ENCODE data around the gene DHX34.
"Not testable (repeated sequence)": the region's sequence is repeated elsewhere in the genome, so short reads cannot be mapped to it uniquely, and the experiment has no call there.

DHX34 gene

GRCh38 chr19:47372603-47373002 is 23.5 kb downstream of the DHX34 start:
- no peak for DNase-seq

DNA sequence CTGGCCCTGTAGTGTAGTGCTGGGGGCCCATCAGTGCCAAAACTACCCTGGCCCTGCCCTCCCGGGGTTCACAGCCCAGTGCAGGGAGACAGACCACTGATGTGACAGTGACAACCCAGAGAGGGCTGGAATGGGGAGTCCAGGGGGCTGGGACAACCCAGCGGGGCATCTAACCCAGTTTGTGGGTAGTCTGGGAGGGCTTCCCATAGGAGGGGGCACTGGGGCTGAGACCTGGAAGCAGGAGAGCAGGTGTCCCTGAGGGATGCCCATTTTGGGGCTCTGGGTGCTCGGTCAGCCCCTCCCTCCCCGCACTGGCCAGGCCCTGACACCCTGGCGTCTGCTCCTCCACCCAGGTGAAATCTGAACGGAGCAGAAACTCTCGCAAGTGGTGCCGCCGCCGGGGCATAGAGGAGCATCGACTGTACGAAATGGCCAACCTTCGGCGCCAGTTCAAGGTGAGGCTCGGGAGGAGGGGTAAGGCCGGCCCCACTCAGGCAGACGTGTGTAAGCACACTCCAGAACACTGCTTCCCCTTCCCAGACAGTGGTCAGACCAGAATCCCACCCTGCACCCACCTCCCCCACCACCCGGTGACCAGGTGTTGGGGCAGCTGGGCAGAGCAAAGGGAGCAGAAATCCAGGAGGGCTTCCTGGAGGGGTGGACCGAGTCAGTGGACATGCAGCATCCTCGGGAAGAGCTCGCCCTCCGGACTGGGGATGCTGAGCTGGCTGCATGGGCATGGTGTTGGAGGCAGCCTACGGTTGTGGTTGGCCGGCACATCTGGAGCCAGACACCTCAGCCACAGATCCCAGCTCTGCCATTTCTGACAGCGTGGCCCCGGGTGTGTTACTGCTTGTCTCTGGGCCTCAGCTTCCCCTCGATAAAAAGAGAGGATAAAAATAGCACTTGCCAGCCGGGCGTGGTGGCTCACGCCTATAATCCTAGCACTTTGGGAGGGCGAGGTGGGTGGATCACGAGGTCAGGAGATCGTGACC is 24.4 kb downstream of the DHX34 start:
- no peak for DNase-seq

DNA sequence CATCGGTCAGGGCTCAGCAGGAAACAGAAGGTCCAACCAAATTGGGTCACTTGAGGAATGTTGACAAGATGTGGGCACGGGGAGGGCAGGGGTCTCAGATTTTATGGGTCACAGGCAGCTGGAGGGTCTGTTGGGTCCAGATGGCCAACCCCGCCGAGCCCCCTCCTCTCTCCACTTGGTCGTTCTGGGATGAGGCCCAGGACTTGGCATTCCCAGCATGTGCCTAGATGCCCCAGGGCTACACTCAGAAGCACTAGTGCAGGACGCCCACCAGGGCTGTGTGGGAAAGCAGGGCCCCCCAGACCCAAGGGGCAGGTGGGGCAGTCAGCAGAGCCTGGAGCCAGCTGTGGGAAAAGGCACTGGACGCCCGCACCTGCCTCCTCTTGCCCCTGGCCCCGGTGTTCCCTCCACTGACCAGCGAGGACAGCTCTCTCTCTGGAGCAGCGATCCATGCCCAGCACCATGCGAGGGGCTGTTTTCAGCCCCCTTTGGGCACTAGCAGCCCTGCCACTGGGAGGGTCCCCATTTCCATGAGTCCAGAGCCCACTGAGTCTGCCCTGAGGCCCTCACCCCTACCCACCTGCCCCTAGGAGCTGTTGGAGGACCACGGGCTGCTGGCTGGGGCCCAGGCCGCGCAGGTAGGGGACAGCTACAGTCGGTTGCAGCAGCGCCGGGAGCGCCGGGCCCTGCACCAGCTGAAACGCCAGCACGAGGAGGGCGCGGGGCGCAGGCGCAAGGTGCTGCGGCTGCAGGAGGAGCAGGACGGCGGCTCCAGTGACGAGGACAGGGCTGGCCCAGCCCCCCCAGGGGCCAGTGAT is 26.0 kb downstream of the DHX34 start:
- no peak for DNase-seq

- no peak for DNase-seq
Observed at GRCh38 chr19:47375694-47376588, 26.8 kb downstream of the DHX34 start.

DNA sequence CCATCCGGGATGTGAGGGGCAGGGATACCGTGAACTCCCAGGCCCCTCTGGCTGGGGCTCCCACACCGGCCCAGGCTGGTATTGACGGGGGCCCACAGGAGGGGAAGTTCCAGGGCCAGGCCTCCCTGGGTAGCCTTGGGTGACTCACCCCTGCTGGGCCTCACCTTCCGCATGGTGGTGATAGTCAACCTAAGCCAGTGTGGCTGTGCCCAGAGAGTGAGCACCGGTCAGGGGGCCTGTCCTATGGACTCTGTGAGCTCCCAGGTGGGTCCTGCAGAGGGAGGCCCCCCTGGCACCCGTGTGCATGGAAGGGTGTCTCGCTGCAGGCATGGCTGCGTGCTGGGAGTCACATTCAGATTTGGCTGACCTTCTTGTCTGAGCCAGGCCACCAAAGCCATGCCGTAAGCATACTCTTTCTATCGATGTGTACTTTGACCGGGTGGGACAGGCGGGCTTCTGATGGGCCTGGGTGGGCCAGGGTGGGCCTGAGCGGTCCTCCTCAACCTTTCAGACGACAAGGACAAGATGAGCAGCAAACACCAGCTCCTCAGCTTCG is 27.6 kb downstream of the DHX34 start:
- DNase-seq, result no peak

GRCh38 chr19:47377208-47377701 is 28.1 kb downstream of the DHX34 start:
- DNase-seq, result no peak

GRCh38 chr19:47377801-47378200 is 28.7 kb downstream of the DHX34 start:
- no peak for DNase-seq

GRCh38 chr19:47378246-47378645 is 29.1 kb downstream of the DHX34 start:
- DNase-seq, result no peak

- DNase-seq, result no peak
Observed at GRCh38 chr19:47379381-47379938, 30.3 kb downstream of the DHX34 start.

DNA sequence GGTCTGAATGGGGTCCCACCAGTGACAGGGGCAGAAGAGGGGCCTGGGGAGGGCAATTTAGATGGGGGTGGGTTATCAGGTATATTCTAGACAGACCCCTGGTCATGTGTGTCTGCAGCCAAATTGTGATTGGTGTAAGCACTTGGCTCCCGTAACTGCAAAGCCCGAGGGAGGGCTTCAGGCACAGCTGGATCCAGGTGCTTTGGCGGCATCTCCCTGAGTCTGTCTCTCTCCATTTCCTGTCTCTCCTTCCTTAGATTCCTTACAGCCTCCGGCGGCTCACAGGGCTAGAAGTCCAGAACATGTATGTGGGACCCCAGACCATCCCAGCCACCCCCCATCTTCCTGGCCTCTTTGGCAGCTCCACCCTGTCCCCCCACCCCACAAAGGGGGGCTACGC is 31.4 kb downstream of the DHX34 start:
- DNase-seq, result no peak

- DNase-seq, result no peak
Observed at GRCh38 chr19:47381121-47381520, 32.0 kb downstream of the DHX34 start.

DNA sequence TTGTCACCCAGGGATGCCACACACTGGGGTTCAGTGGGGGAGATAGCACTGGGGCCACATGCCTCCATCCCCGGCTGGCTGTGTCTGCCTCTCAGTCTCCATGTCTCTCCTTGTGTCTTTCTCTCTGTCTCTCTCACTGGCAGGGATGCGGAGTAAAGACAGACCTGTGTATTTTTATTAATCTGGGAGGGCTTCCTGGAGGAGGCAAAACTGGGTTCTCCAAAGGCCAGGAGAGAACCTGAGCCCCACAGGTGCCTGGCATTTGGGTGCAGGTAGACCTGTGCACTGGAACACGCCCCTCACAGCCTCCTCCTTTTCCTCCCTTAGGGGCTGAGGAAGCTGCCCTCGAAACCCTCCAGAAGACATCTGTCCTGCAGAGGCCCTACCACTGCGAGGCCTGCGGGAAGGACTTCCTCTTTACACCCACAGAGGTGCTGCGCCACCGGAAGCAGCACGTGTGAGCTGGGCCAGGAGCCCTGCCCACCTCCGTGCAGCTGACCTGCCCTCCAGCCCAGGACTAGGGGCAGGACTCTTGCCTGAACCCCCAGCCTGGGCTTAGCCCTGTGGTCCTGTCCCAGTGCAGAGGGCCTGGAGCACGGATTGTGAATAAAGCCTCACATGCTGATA is 32.7 kb downstream of the DHX34 start:
- DNase-seq, result no peak

- not testable (repeated sequence) for DNase-seq
Observed at GRCh38 chr19:47383890-47384289, 34.8 kb downstream of the DHX34 start.

DNA sequence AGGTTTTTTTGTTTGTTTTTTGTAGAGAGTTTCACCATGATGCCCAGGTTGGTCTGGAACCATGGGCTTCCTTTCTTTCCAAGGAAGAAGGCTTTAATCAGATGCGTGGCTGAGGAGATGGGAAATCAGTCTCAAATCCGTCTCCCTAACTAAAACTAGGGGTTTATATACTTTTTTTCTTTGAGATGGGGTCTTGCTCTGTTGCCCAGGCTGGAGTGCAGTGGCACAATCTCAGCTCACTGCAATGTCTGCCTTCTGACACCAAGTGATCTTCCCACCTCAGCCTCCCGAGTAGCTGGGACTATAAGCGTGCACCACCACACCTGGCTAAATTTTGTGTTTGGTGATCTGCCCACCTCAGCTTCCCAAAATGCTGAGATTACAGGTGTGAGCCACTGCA is 35.4 kb downstream of the DHX34 start:
- DNase-seq, result not testable (repeated sequence)

DNA sequence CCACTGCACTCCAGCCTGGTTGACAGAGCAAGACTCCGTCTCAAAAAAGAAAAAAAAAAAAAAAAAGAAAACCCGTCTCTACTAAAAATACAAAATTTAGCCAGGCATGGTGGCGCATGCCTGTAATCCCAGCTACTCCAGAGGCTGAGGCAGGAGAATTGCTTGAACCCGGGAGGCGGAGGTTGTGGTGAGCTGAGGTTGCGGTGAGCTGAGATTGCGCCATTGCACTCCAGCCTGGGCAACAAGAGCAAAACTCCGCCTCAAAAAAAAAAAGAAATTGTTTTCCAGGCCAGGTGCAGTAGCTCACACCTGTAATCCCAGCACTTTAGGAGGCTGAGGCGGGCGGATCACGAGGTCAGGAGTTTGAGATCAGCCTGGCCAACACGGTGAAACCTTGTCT is 37.5 kb downstream of the DHX34 start:
- not testable (repeated sequence) for DNase-seq

DNA sequence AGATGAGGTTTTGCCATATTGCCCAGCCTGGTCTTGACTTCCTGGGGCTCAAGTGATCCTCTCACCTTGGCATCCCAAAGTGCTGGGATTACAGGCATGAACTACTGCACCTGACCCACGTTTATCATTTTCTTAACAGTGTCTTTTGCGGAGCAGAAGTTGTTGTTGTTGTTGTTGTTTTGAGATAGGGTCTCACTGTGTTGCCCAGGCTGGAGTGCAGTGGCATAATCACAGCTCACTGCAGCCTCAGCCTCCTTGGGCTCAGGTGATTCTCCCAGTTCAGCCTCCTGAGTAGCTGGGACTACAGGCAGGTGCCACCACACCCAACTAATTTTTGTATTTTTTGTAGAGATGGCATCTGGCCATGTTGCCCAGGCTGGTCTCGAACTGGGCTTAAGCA is 38.5 kb downstream of the DHX34 start:
- not testable (repeated sequence) for DNase-seq

GRCh38 chr19:47388721-47389120 is 39.6 kb downstream of the DHX34 start:
- DNase-seq, result not testable (repeated sequence)

GRCh38 chr19:47389150-47389556 is 40.0 kb downstream of the DHX34 start:
- DNase-seq, result no peak

DNA sequence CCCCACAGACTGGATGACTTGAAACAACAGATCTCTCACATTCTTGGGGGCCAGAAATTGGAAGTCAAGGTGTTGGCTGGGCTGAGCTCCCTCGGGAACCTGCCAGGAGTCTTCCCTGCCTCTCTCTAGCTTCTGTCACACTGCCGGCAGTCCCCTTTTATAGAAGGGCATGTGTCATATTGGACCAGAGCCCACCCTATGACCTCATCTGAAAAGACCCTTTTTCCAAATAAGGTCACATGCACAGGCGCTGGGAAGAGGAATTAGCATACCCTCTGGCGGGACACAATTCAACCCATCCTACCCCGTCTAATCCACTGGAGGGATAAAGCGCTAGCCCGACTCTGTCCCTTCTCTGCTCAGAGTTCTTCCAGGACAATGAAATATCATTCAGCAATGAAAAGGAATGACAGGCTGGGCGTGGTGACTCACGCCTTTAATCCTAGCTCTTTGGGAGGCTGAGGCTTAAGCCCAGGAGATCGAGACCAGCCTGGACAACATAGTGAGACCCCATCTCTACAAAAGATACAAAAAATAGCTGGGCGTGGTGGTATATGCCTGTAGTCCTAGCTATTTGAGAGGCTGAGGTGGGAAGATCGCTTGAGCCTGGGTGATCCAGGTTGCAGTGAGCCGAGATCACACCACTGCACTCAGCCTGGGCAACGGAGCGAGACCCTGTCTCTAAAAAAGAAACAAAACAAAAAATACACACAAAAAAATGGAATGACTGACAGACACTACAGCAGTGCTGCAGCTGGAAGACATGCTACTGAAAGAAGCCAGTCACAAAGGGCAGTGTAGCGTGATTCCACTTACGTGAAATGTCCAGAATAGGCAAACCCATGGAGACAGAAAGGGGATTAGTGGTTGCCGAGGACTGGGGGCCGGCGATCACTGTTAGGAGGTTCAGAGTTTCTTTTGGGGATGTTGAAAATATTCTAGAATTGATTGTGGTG is 41.7 kb downstream of the DHX34 start:
- DNase-seq, result no peak
